Stimulated activated naive CD8-positive, alpha-beta T cell treated with anti-CD3 and anti-CD28 coated beads, Interleukin-15, Interleukin-2, amounts not matched to agents 100 ng/mL and 50 ng/mL, for 24 hours (primary cell): ENCODE data around the gene TMEM245.
"Not testable (repeated sequence)": the region's sequence is repeated elsewhere in the genome, so short reads cannot be mapped to it uniquely, and the experiment has no call there.

ENCODE experiments used
- H3K27ac Mint-ChIP-seq: one replicate; pipeline ENCODE4 v1.8.0; 2021; ENCODE audit warnings: mild to moderate bottlenecking, mixed read lengths
- H3K27me3 Mint-ChIP-seq: one replicate; pipeline ENCODE4 v1.8.0; 2021; ENCODE audit warnings: mixed read lengths
- H3K36me3 Mint-ChIP-seq: one replicate; pipeline ENCODE4 v1.8.0; 2021; ENCODE audit warnings: low read depth, mixed read lengths
- H3K4me1 Mint-ChIP-seq: one replicate; pipeline ENCODE4 v1.8.0; 2021; ENCODE audit warnings: low read depth, mixed read lengths
- H3K4me3 Mint-ChIP-seq: one replicate; pipeline ENCODE4 v1.8.0; 2021; ENCODE audit warnings: mild to moderate bottlenecking, mixed read lengths
- H3K9me3 Mint-ChIP-seq: one replicate; pipeline ENCODE4 v1.8.0; 2021; ENCODE audit warnings: mixed read lengths

The TMEM245 gene

DNA sequence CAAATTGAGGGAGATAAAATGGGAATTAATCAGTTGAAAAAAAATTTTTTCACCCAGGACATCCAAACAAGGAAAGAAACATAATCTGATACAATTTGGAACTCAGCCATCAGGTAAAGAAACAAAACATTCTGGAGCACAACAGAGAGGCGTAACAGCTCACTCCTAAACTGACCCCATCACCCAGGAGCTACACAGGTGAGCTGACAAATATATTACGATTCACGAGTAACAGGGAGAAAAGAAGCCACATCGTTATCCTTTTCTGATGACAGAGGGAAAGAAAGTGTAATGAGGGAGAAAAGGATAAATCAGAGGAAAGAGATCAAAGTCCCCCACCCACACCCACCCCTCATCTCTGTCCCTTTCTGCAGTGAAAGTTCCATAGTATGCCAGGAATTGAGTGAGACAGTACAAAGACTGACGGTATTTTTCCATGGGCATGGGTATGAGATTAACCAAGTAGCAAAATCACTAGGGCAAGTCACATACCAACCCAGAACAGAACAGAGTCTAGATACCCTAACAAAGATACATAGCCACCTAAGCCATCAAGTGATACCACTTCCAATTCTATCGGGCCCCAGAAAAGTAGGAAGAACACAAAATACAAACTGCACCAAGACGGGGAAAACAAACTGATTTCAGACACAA lies 45.4 kb downstream of the TMEM245 start:
- Mint-ChIP-seq H3K9me3 (no peaks in the 10 kb centered on the region), H3K4me3 (no peak overlapping the region), H3K27me3 (no peaks in the 10 kb centered on the region)

GRCh38 chr9:109072821-109073435 lies 46.8 kb downstream of the TMEM245 start:
- H3K9me3 Mint-ChIP-seq = no peaks in the 10 kb centered on the region
- H3K4me3 Mint-ChIP-seq = no peak overlapping the region
- peaks cover 50% of the 10 kb centered on the region for H3K36me3 Mint-ChIP-seq
- no peaks in the 10 kb centered on the region for H3K27me3 Mint-ChIP-seq
- no peak overlapping the region for H3K27ac Mint-ChIP-seq
- H3K4me1 Mint-ChIP-seq = peaks cover 14% of the 10 kb centered on the region

More for the DNA sequence above, 45.4 kb downstream of the TMEM245 start:
- peaks cover 64% of the 10 kb centered on the region for H3K36me3 Mint-ChIP-seq
- peak overlapping the region; percentile 16 for H3K27ac Mint-ChIP-seq
- H3K4me1 Mint-ChIP-seq = peaks cover 14% of the 10 kb centered on the region

DNA sequence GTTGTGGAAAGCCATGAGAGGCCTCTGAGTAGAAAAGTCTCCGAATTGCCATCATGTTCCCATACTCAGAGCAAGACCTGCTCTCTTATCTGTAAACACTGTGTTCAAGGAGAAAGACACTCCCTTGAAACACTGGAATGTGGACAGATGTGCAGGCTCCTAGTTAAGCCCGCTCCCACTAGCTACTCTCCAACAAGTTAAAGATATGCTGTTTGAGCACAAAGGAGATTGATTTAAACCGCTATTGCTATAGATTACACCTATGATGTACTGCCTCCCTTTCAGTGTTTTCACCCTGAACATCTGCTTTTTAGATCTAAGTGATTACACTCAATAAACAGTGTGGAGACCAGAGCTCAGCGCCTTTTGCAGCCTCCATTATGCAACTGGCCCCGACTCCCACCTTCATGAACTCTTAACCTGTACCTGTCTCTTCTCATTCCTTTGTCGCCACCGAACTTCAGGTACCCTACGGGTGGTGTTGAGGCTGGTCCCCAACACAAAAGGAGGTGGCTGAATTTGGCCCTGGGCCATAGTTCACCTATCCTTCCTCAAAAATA lies 47.5 kb downstream of the TMEM245 start:
- H3K4me1 Mint-ChIP-seq = peaks cover 14% of the 10 kb centered on the region
- no peaks in the 10 kb centered on the region for H3K9me3 Mint-ChIP-seq
- H3K36me3 Mint-ChIP-seq = peaks cover 49% of the 10 kb centered on the region
- no peak overlapping the region for H3K27ac Mint-ChIP-seq
- H3K27me3 Mint-ChIP-seq = no peaks in the 10 kb centered on the region
- no peak overlapping the region for H3K4me3 Mint-ChIP-seq

DNA sequence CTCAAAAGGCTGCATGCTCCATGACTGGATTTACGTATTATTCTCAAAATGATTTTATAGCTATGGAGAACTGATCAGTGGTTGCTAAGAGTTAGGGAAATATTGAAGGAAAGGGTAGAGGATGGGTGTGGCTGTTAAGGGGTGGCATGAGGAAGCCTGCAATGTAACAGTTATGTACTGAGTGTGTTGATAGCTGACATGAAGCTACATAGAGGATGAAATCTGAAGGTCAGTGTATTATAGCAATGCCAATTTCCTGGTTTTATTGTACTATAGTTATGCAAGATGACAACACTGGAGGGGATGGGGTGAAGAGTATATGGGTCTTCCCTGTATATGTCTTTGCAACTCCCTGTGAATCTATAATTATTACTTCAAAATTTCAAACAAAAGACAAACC lies 51.0 kb downstream of the TMEM245 start:
- Mint-ChIP-seq H3K27me3 (no peaks in the 10 kb centered on the region), H3K4me3 (no peak overlapping the region), H3K27ac (no peak overlapping the region), H3K36me3 (peaks cover 41% of the 10 kb centered on the region), H3K9me3 (no peaks in the 10 kb centered on the region), H3K4me1 (no peaks in the 10 kb centered on the region)

DNA sequence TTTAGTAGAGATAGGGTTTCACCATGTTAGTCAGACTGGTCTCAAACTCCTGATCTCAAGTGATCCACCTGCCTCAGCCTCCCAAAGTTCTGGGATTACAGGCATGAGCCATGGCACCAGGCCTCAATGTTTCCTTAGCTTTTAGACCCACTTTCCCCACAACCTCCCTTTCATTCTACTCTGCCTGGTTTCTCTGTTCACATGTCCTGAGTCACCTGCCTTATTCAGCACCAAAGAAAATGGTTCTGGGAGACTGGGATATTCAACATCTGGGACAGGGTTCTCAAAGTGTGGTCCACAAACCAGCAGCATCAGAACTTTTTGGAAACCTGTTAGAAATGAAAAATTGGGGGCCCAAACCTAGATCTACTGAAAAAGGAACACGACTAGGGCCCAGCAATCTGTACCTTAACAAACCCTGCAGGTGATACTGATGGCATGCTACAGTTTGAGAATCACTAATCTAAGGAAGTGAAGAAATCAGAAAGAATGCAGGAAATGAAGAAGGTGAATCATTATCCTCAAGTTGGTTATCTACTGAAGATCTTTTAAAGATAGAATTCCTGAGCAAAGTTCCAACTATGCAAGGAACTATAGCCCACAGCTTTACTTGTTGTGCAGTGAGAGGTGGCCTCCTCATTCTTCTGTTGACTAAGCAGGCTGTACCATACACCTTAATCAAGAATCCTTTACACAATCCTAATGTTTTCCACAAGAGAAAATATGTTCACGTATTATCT lies 54.6 kb downstream of the TMEM245 start:
- Mint-ChIP-seq H3K27ac (no peak overlapping the region), H3K9me3 (no peaks in the 10 kb centered on the region), H3K4me3 (no peak overlapping the region), H3K4me1 (no peaks in the 10 kb centered on the region), H3K27me3 (no peaks in the 10 kb centered on the region), H3K36me3 (peaks cover 47% of the 10 kb centered on the region)

DNA sequence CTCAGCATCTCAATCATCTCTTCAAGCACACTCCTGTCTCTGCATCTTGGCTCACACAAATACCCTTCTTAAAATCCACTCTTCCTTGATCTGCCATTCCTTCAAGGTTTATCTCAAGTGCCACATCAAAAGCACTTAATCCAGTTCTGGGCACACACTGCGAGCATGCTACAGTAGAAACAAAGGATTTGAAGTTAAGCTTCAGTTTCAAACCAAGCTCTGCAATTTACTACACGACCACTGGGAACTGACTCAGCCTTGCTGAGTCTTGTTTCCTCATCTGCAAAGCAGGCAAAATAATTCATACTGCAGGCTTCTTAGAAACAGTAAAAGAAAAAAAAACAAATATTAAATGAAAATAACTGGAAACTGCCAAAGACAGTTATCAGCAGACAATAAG lies 56.0 kb downstream of the TMEM245 start:
- peak overlapping the region; percentile 1 for H3K27ac Mint-ChIP-seq
- no peaks in the 10 kb centered on the region for H3K9me3 Mint-ChIP-seq
- H3K4me1 Mint-ChIP-seq = no peaks in the 10 kb centered on the region
- H3K36me3 Mint-ChIP-seq = peaks cover 57% of the 10 kb centered on the region
- no peak overlapping the region for H3K4me3 Mint-ChIP-seq
- no peaks in the 10 kb centered on the region for H3K27me3 Mint-ChIP-seq

GRCh38 chr9:109062543-109062942 lies 57.2 kb downstream of the TMEM245 start:
- Mint-ChIP-seq H3K27ac (no peak overlapping the region), H3K9me3 (no peaks in the 10 kb centered on the region), H3K4me1 (no peaks in the 10 kb centered on the region), H3K27me3 (no peaks in the 10 kb centered on the region), H3K36me3 (peaks cover 58% of the 10 kb centered on the region), H3K4me3 (no peak overlapping the region)

DNA sequence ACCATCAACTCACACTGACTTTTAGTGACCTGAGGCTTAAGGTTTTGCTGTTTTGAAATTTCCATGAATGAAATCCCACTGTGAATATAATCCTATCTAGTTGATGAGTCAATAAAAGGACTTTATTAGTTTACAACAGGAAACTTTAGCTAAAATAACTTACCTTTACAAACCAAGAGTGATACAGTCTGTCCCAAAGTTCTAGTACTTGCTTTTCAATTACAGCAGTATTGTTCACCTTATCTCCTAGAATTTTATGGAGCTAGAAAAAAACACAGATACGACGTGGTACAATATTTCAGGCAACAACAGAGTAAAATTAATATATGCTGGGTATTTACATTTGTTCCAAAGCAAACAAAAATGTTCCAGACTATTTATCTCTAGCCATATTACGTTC lies 59.6 kb downstream of the TMEM245 start:
- H3K4me1 Mint-ChIP-seq = no peaks in the 10 kb centered on the region
- peaks cover 63% of the 10 kb centered on the region for H3K36me3 Mint-ChIP-seq
- H3K4me3 Mint-ChIP-seq = no peak overlapping the region
- no peak overlapping the region for H3K27ac Mint-ChIP-seq
- no peaks in the 10 kb centered on the region for H3K9me3 Mint-ChIP-seq
- no peaks in the 10 kb centered on the region for H3K27me3 Mint-ChIP-seq

GRCh38 chr9:109053121-109053520 lies 66.6 kb downstream of the TMEM245 start:
- H3K36me3 Mint-ChIP-seq = peaks cover 77% of the 10 kb centered on the region
- not testable (repeated sequence) for H3K27ac Mint-ChIP-seq, H3K27me3 Mint-ChIP-seq, H3K4me1 Mint-ChIP-seq, H3K4me3 Mint-ChIP-seq, H3K9me3 Mint-ChIP-seq

DNA sequence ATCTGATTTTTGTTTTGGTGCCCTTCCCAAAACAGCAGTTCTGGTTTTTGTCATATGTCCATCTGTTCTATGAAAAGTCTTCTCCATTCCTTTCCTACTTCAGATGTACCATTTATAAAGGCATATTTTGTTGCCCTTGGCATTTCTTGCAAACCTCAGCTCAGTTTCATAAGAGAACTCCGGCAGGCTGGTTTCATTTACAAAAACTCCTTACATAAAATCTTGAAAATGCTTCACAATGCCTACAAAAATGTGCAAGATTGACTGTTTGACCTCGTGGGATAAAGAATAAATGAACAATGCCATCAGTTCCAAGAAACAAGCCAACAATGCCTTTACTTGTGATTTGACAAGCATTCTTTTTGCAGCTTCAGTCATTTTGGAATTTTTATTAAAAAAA lies 67.3 kb downstream of the TMEM245 start:
- Mint-ChIP-seq H3K27me3 (no peaks in the 10 kb centered on the region), H3K9me3 (no peaks in the 10 kb centered on the region), H3K4me1 (peaks cover under 1% of the 10 kb centered on the region), H3K36me3 (peaks cover 81% of the 10 kb centered on the region), H3K4me3 (no peak overlapping the region), H3K27ac (no peak overlapping the region)

GRCh38 chr9:109051733-109052132 lies 68.0 kb downstream of the TMEM245 start:
- Mint-ChIP-seq H3K4me1 (peaks cover 3% of the 10 kb centered on the region), H3K9me3 (no peaks in the 10 kb centered on the region), H3K27me3 (no peaks in the 10 kb centered on the region), H3K36me3 (peaks cover 82% of the 10 kb centered on the region), H3K27ac (peak overlapping the region; percentile 66), H3K4me3 (no peak overlapping the region)

DNA sequence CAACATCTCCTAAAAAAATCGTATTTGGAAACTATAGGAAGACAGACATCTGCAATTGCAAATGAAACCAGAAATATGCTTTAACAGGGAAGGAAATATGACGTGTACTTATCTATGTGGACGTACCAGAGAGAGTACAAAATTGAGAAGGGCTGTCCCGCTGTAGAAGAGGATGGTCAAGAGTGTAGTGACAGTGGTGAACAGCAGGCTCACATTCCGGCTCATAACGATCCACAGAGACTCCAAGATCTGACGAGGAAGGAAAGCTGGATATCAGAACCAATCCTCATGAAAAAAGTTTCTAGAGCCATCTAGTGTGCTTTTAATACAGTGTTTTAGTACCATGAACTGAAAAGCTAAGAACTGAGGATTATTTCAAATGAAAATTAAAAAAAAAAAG lies 69.3 kb downstream of the TMEM245 start:
- H3K36me3 Mint-ChIP-seq = peaks cover 84% of the 10 kb centered on the region
- H3K4me1 Mint-ChIP-seq = peaks cover 8% of the 10 kb centered on the region
- no peak overlapping the region for H3K4me3 Mint-ChIP-seq
- no peaks in the 10 kb centered on the region for H3K9me3 Mint-ChIP-seq
- no peak overlapping the region for H3K27ac Mint-ChIP-seq
- no peaks in the 10 kb centered on the region for H3K27me3 Mint-ChIP-seq

DNA sequence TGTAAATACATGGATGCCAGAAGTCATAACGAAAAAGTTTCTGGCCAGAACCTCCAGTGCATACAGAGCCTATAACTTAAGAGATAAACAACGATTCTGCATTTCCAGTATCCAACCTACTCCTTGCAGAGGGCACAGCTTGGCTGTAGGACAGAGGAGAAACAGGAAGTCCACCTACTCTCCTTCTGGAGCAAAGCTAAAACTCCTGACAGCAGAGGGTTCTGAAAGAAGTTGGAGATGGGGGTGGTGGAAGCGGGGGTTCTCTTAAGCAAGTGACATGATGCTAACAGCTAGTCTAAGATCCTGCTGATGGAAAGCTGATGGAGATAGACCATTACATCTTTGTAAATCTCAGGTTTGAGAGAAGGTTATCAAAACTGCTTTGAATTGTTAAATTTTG lies 70.9 kb downstream of the TMEM245 start:
- no peak overlapping the region for H3K27ac Mint-ChIP-seq
- no peaks in the 10 kb centered on the region for H3K9me3 Mint-ChIP-seq
- no peaks in the 10 kb centered on the region for H3K27me3 Mint-ChIP-seq
- H3K36me3 Mint-ChIP-seq = peaks cover 78% of the 10 kb centered on the region
- no peak overlapping the region for H3K4me3 Mint-ChIP-seq
- peaks cover 8% of the 10 kb centered on the region for H3K4me1 Mint-ChIP-seq

GRCh38 chr9:109047259-109047658 lies 72.5 kb downstream of the TMEM245 start:
- Mint-ChIP-seq H3K27ac (no peak overlapping the region), H3K4me1 (peaks cover 8% of the 10 kb centered on the region), H3K27me3 (no peaks in the 10 kb centered on the region), H3K4me3 (no peak overlapping the region), H3K9me3 (peaks cover 5% of the 10 kb centered on the region), H3K36me3 (peaks cover 76% of the 10 kb centered on the region)

GRCh38 chr9:109046346-109046745 lies 73.4 kb downstream of the TMEM245 start:
- H3K27ac Mint-ChIP-seq = no peak overlapping the region
- peaks cover 73% of the 10 kb centered on the region for H3K36me3 Mint-ChIP-seq
- no peaks in the 10 kb centered on the region for H3K27me3 Mint-ChIP-seq

More at GRCh38 chr9:109046346-109046745, 73.4 kb downstream of the TMEM245 start:
- peaks cover 5% of the 10 kb centered on the region for H3K9me3 Mint-ChIP-seq
- H3K4me3 Mint-ChIP-seq = no peak overlapping the region
- peaks cover 8% of the 10 kb centered on the region for H3K4me1 Mint-ChIP-seq
